Liver (tissue), 9 donors: ENCODE measurements around the gene CDC42BPG. TPM values are rescaled to one million over a fixed set of nuclear protein-coding genes. Genes with fewer than 3 reads are reported as not detected.

Source experiments
- DNase-seq: peaks from one replicate; pipeline ENCODE4 v3.0.0-alpha.2; 2017; ENCODE audit warnings: low spot score
- H3K27ac ChIP-seq, 2 donors: one replicate each; pipeline ENCODE4 v1.7.0; 2013; ENCODE audit warnings: inconsistent platforms in 2 of 2, low read length in 2 of 2, control low read depth in 1 of 2, low read depth in 1 of 2, mild to moderate bottlenecking in 1 of 2
- H3K27me3 ChIP-seq, 4 donors: one replicate each; pipeline versions ENCODE4 v1.6.1 to v1.7.0; 2013; ENCODE audit warnings: low read length in 3 of 4, inconsistent platforms in 1 of 4, mild to moderate bottlenecking in 1 of 4, moderate library complexity in 1 of 4; ENCODE audit not compliant: control insufficient read depth in 4 of 4, insufficient read depth in 4 of 4
- H3K36me3 ChIP-seq, 4 donors: one replicate each; pipeline versions ENCODE4 v1.6.1 to v1.7.0; 2013; ENCODE audit warnings: low read length in 3 of 4, mild to moderate bottlenecking in 3 of 4, low read depth in 1 of 4, moderate library complexity in 1 of 4; ENCODE audit not compliant: control insufficient read depth in 4 of 4, insufficient read depth in 3 of 4
- H3K4me1 ChIP-seq, 4 donors: one replicate each; pipeline versions ENCODE4 v1.6.1 to v1.7.0; 2013; ENCODE audit warnings: low read length in 3 of 4, mild to moderate bottlenecking in 3 of 4, moderate library complexity in 1 of 4; ENCODE audit not compliant: control insufficient read depth in 4 of 4, insufficient read depth in 4 of 4
- H3K4me3 ChIP-seq, 3 donors: one replicate each; pipeline versions ENCODE4 v1.6.1 to v1.7.0; 2013; ENCODE audit warnings: low read length in 3 of 3, control low read depth in 1 of 3, low read depth in 1 of 3, mild to moderate bottlenecking in 1 of 3
- H3K9ac ChIP-seq, 2 donors: one replicate each; pipeline ENCODE4 v1.7.0; 2013; ENCODE audit warnings: low read length in 2 of 2, mild to moderate bottlenecking in 2 of 2, moderate library complexity in 2 of 2, control low read depth in 1 of 2, low read depth in 1 of 2
- H3K9me3 ChIP-seq, 4 donors: one replicate each; pipeline versions ENCODE4 v1.6.1 to v1.7.0; 2013; ENCODE audit warnings: low read length in 3 of 4; ENCODE audit not compliant: control insufficient read depth in 4 of 4
- CTCF ChIP-seq: fragments of 150-350 bp; IDR thresholded peaks from 2 replicates; pipeline ENCODE4 v1.5.1; 2017; ENCODE audit warnings: improper control_type of control experiment, low read depth, low read length; ENCODE audit not compliant: missing input control
- EGR1 ChIP-seq, 2 donors: IDR thresholded peaks; 2 replicates each; pipeline ENCODE4 v1.6.1; 2016 to 2018; ENCODE audit warnings: antibody characterized with exemption in 2 of 2, low read depth in 2 of 2
- FOXA1 ChIP-seq: IDR thresholded peaks from 2 replicates; pipeline ENCODE4 v1.6.1; 2016; ENCODE audit warnings: antibody characterized with exemption
- FOXA2 ChIP-seq: IDR thresholded peaks from 2 replicates; pipeline ENCODE4 v1.6.1; 2016; ENCODE audit warnings: antibody characterized with exemption
- GABPA ChIP-seq, 2 donors: IDR thresholded peaks in 1 of 2; conservative IDR thresholded peaks in 1 of 2; 2 replicates each; pipeline ENCODE4 v1.6.1; 2016; ENCODE audit warnings: antibody characterized with exemption in 2 of 2, mild to moderate bottlenecking in 1 of 2, moderate library complexity in 1 of 2
- HNF4A ChIP-seq, 2 donors: conservative IDR thresholded peaks; 2 replicates each; pipeline ENCODE4 v1.6.1; 2016; ENCODE audit warnings: antibody characterized with exemption in 2 of 2, mild to moderate bottlenecking in 2 of 2
- HNF4G ChIP-seq: IDR thresholded peaks from 2 replicates; pipeline ENCODE4 v1.6.1; 2016; ENCODE audit warnings: antibody characterized with exemption
- JUND ChIP-seq, 2 donors: IDR thresholded peaks; 2 replicates each; pipeline ENCODE4 v1.6.1; 2016; ENCODE audit warnings: antibody characterized with exemption in 2 of 2
- MAX ChIP-seq: IDR thresholded peaks from 2 replicates; pipeline ENCODE4 v1.6.1; 2016; ENCODE audit warnings: antibody characterized with exemption
- NR2F2 ChIP-seq: IDR thresholded peaks from 2 replicates; pipeline ENCODE4 v1.6.1; 2016; ENCODE audit warnings: antibody characterized with exemption
- RAD21 ChIP-seq, 2 donors: IDR thresholded peaks; 2 replicates each; pipeline ENCODE4 v1.6.1; 2016; ENCODE audit warnings: antibody characterized with exemption in 2 of 2, mild to moderate bottlenecking in 2 of 2
- REST ChIP-seq: IDR thresholded peaks from 2 replicates; pipeline ENCODE4 v1.6.1; 2016; ENCODE audit warnings: antibody characterized with exemption, mild to moderate bottlenecking
- RXRA ChIP-seq, 2 donors: IDR thresholded peaks; 2 replicates each; pipeline ENCODE4 v1.6.1; 2017 to 2018; ENCODE audit warnings: antibody characterized with exemption in 2 of 2, mild to moderate bottlenecking in 1 of 2
- SP1 ChIP-seq: IDR thresholded peaks from 2 replicates; pipeline ENCODE4 v1.6.1; 2018; ENCODE audit warnings: antibody characterized with exemption, mild to moderate bottlenecking
- TAF1 ChIP-seq: conservative IDR thresholded peaks from 2 replicates; pipeline ENCODE4 v1.6.1; 2016; ENCODE audit warnings: antibody characterized with exemption, mild to moderate bottlenecking
- YY1 ChIP-seq: IDR thresholded peaks from 2 replicates; pipeline ENCODE4 v1.6.1; 2016; ENCODE audit warnings: antibody characterized with exemption, mild to moderate bottlenecking
- WGBS: extraction: QIAGEN DNeasy Blood & Tissue Kit; methylation state at CpG from one replicate; pipeline ENCODE4 v1.1.7; 2013; 5-methylcytosine and 5-hydroxymethylcytosine counted together
- polyA plus RNA-seq, 2 donors: library from polyadenylated mRNA; stranded (reverse) in 1 of 2; unstranded in 1 of 2; fragments of 200-250 nt in 1 of 2; fragments of >200 nt in 1 of 2; fragmentation: Nextera tagmentation in 1 of 2; extraction: Ambion mirVana in 1 of 2; gene quantifications; one replicate each; pipeline versions ENCODE4 v1.2.1 to v1.2.3, GENCODE V29; 2013 to 2015
- total RNA-seq, 2 donors: library from RNA; depleted of rRNA; stranded (reverse); fragments of >200 nt; gene quantifications; one replicate each; pipeline ENCODE4 v1.2.3, GENCODE V29; 2014
- TF ChIP-seq, protein P1 (sequence below): IDR thresholded peaks from 2 replicates; pipeline ENCODE4 v1.6.1; 2016; ENCODE audit warnings: antibody characterized with exemption
- TF ChIP-seq, protein P2 (sequence below): IDR thresholded peaks from 2 replicates; pipeline ENCODE4 v1.6.1; 2016; ENCODE audit warnings: antibody characterized with exemption
- donor health status: healthy.
- donor health status: healthy.
- donor health status: healthy.
- donor health status: healthy.
- donor health status: healthy.

Gene CDC42BPG
- total and polyA plus RNA-seq, 4 donors, result 0.18 to 1.2 (median 0.58) TPM

GRCh38 chr11:64796047-64796756 is 48.3 kb downstream of the CDC42BPG start:
- WGBS, result 84% methylated on average over 19 of the region's 19 CpGs
- no peak overlapping the region for H3K4me3 ChIP-seq
- H3K27me3 ChIP-seq, result no peaks in the 10 kb centered on the region
- no peaks in the 10 kb centered on the region for H3K4me1 ChIP-seq
- H3K36me3 ChIP-seq, result peaks cover 0 to 6% (median under 1%) of the 10 kb centered on the region in 4 donors
- no peaks in the 10 kb centered on the region for H3K9me3 ChIP-seq
- no peak for DNase-seq
- H3K9ac ChIP-seq, result no peak overlapping the region
- H3K27ac ChIP-seq, result no peak overlapping the region
- TF ChIP-seq HNF4A (conservative IDR thresholded peaks at IDR 0.05) (no peak), YY1 (no peak), MAX (no peak), SP1 (no peak), RAD21 (IDR thresholded peaks at IDR 0.05) (no peak), FOXA1 (no peak), TAF1 (no peak), NR2F2 (no peak), FOXA2 (no peak), REST (no peak), EGR1 (IDR thresholded peaks at IDR 0.05; ENCODE audit: low read depth in 2 of 2) (no peak), RXRA (IDR thresholded peaks at IDR 0.05) (no peak), HNF4G (no peak), GABPA (IDR thresholded peaks at IDR 0.05 in 1 of 2, conservative IDR thresholded peaks at IDR 0.05 in 1 of 2) (no peak), JUND (IDR thresholded peaks at IDR 0.05) (no peak)
- TF ChIP-seq, protein P1, sequence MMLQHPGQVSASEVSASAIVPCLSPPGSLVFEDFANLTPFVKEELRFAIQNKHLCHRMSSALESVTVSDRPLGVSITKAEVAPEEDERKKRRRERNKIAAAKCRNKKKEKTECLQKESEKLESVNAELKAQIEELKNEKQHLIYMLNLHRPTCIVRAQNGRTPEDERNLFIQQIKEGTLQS, result no peak
- TF ChIP-seq, protein P2, sequence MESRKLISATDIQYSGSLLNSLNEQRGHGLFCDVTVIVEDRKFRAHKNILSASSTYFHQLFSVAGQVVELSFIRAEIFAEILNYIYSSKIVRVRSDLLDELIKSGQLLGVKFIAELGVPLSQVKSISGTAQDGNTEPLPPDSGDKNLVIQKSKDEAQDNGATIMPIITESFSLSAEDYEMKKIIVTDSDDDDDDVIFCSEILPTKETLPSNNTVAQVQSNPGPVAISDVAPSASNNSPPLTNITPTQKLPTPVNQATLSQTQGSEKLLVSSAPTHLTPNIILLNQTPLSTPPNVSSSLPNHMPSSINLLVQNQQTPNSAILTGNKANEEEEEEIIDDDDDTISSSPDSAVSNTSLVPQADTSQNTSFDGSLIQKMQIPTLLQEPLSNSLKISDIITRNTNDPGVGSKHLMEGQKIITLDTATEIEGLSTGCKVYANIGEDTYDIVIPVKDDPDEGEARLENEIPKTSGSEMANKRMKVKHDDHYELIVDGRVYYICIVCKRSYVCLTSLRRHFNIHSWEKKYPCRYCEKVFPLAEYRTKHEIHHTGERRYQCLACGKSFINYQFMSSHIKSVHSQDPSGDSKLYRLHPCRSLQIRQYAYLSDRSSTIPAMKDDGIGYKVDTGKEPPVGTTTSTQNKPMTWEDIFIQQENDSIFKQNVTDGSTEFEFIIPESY, result no peak

GRCh38 chr11:64794526-64794925 is 49.9 kb downstream of the CDC42BPG start:
- H3K9ac ChIP-seq, result no peak overlapping the region
- no peak overlapping the region for H3K4me3 ChIP-seq
- H3K36me3 ChIP-seq, result peaks cover 0 to 9% (median 2%) of the 10 kb centered on the region in 4 donors
- TF ChIP-seq JUND (IDR thresholded peaks at IDR 0.05) (no peak), SP1 (no peak), FOXA1 (no peak), EGR1 (IDR thresholded peaks at IDR 0.05; ENCODE audit: low read depth in 2 of 2) (no peak), RAD21 (IDR thresholded peaks at IDR 0.05) (no peak), HNF4G (no peak), MAX (no peak), HNF4A (conservative IDR thresholded peaks at IDR 0.05) (no peak), RXRA (IDR thresholded peaks at IDR 0.05) (no peak), GABPA (IDR thresholded peaks at IDR 0.05 in 1 of 2, conservative IDR thresholded peaks at IDR 0.05 in 1 of 2) (no peak), CTCF (no peak), NR2F2 (no peak), FOXA2 (no peak), YY1 (no peak)
- TF ChIP-seq, protein P1, result no peak
- TF ChIP-seq, protein P2, result no peak
- H3K9me3 ChIP-seq, result no peaks in the 10 kb centered on the region
- no peak for DNase-seq
- WGBS, result 96% methylated on average over 10 of the region's 10 CpGs
- no peaks in the 10 kb centered on the region for H3K27me3 ChIP-seq
- H3K4me1 ChIP-seq, result no peaks in the 10 kb centered on the region
- no peak overlapping the region for H3K27ac ChIP-seq
